A673 (cell line): ENCODE data around the gene PARN.

Source experiments
- CTCF ChIP-seq: fragments of 300-800, 200-600 bp; sonication (generic); conservative IDR thresholded peaks from 2 replicates; pipeline ENCODE4 v1.5.1; 2017; ENCODE audit warnings: low read depth, mild to moderate bottlenecking, antibody characterized with exemption, low read length, moderate library complexity, mixed read lengths
- EZH2 ChIP-seq: fragments of 200-600 bp; sonication (generic); IDR thresholded peaks from 2 replicates; pipeline ENCODE4 v1.6.1; 2017; ENCODE audit warnings: borderline replicate concordance, low read depth, mild to moderate bottlenecking, mixed read lengths, antibody characterized with exemption, low read length; ENCODE audit not compliant: poor library complexity, severe bottlenecking

- TF ChIP-seq CTCF (no peak), EZH2 (no peak)
These were observed 63.5 kb downstream of the PARN start for GRCh38 chr16:14566599-14566998.
